Measurements from ENCODE around the gene C17orf58. TPM values are rescaled to one million over a fixed set of nuclear protein-coding genes. Genes with fewer than 3 reads are reported as not detected.

The C17orf58 gene
- total and polyA plus RNA-seq, 9 donors = 14.0 to 22.9 (median 16.0) TPM

DNA sequence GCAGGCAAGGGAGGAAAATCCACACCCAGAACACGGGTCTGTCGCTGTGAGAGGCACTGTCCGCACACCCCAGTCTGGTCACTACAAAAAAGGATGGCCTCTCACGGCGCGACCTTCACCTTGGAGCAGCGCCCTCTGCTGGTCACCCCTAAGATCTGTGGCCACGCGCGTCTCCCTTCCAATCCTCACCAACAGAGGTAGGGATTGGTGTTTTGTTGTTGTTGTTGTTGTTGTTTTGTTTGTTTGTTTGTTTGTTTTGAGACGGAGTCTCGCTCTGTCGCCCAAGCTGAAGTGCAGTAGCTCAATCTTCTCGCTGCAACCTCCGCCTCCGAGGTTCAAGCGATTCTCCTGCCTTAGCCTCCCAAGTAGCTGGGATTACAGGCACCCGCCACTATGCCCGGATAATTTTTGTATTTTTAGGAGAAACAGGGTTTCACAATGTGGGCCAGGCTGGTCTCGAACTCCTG, 15.0 kb upstream of the C17orf58 start:
- DNase-seq = peak; percentile 12
- Histone ChIP-seq H3K9me3 (replicated peaks; ENCODE audit: control insufficient read depth, low read depth, low read length) (no peaks in the 10 kb centered on the region), H3K27ac (ENCODE audit: low read length) (no peak overlapping the region), H3K36me3 (ENCODE audit: control insufficient read depth, insufficient read depth, low read length) (no peaks in the 10 kb centered on the region), H3K4me1 (ENCODE audit: control insufficient read depth, insufficient read depth, low read length) (peaks cover 3% of the 10 kb centered on the region), H3K4me3 (ENCODE audit: low read length) (no peak overlapping the region), H3K27me3 (ENCODE audit: control insufficient read depth, insufficient read depth, low read length) (no peaks in the 10 kb centered on the region)
- WGBS (ENCODE audit: insufficient coverage) = 68% methylated on average over 12 of the region's 20 CpGs

DNA sequence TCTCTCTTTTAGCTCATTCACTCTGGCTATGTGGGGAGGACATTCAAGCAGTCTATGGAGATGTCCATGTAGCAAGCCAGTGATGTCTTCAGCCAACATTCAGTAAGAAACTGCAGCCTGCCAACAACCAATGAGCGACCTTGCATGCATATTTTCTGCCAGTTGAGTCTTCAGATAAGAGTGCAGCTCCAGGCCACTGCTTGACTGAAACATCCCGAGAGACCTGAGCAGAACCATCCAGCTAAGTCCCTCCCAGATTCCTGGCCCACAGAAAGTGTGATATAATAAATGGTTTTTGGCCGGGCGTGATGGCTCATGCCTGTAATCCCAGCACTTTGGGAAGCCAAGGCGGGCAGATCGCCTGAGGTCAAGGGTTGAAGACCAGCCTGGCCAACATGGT, 10.5 kb upstream of the C17orf58 start:
- Histone ChIP-seq H3K4me3 (ENCODE audit: low read length) (no peak overlapping the region), H3K9me3 (replicated peaks; ENCODE audit: control insufficient read depth, low read depth, low read length) (no peaks in the 10 kb centered on the region), H3K27ac (ENCODE audit: low read length) (no peak overlapping the region), H3K36me3 (ENCODE audit: control insufficient read depth, insufficient read depth, low read length) (no peaks in the 10 kb centered on the region), H3K27me3 (ENCODE audit: control insufficient read depth, insufficient read depth, low read length) (no peaks in the 10 kb centered on the region), H3K4me1 (ENCODE audit: control insufficient read depth, insufficient read depth, low read length) (peaks cover 3% of the 10 kb centered on the region)
- 73% methylated on average over 2 of the region's 6 CpGs for WGBS (ENCODE audit: insufficient coverage)
- peak; percentile 70 for DNase-seq

DNA sequence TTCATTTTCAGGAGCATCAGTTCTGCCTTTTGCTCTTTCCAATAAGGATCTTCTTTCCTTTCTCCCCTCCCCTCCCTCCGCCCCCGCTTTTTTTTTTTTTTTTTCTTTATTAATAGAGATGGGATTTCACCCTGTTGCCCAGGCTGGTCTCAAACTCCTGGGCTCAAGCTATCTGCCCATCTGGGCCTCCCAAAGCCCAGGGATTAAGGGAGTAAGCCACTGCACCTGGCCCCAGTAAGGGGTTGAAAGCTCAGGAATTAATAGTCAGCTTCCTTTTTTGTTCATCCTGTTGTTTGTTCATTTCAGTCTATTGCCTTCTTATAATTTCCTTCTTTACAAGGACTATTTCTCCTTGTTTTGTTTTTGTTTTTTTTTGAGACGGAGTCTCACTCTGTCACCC, 7.9 kb upstream of the C17orf58 start:
- H3K36me3 ChIP-seq (ENCODE audit: control insufficient read depth, insufficient read depth, low read length) = no peaks in the 10 kb centered on the region
- H3K27me3 ChIP-seq (ENCODE audit: control insufficient read depth, insufficient read depth, low read length) = no peaks in the 10 kb centered on the region
- WGBS (ENCODE audit: insufficient coverage) = 100% methylated on average over 1 of the region's 3 CpGs

DNA sequence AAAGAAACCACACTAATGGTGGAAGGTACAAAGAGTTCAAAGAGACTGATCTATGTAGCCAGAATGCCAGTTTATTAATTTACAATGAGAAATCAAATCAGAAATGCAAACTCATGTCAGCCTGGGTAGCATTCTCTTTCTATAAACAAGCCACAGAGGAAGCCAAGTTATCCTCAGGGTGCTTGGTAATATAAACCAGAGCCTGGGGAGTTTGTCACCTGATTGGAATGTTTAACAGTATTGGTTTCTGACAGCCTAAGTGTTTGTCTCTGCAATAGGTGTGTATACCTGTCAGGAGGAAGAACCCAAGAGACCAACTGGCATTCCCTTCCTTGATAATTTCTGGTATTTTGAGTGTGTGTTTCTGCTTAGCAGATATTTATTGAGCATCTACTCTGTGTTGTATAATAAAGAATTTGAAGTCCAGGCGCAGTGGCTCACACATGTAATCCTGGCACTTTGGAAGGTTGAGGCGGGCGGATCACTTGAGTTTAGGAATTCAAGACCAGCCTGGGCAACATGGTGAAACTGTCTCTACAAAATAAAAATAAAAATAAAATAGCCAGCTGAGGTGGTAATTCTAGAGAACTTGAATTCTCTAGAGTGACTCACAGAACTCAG, 3.1 kb upstream of the C17orf58 start:
- Histone ChIP-seq H3K4me1 (ENCODE audit: control insufficient read depth, insufficient read depth, low read length) (peaks cover 15% of the 10 kb centered on the region), H3K27ac (ENCODE audit: low read length) (no peak overlapping the region), H3K9me3 (replicated peaks; ENCODE audit: control insufficient read depth, low read depth, low read length) (no peaks in the 10 kb centered on the region), H3K36me3 (ENCODE audit: control insufficient read depth, insufficient read depth, low read length) (no peaks in the 10 kb centered on the region), H3K4me3 (ENCODE audit: low read length) (no peak overlapping the region), H3K27me3 (ENCODE audit: control insufficient read depth, insufficient read depth, low read length) (no peaks in the 10 kb centered on the region)
- WGBS (ENCODE audit: insufficient coverage) = no CpG with 5 or more reads among the region's 3 CpGs
- no peak for DNase-seq

More for the DNA sequence above, 7.9 kb upstream of the C17orf58 start:
- H3K4me3 ChIP-seq (ENCODE audit: low read length) = no peak overlapping the region
- H3K27ac ChIP-seq (ENCODE audit: low read length) = no peak overlapping the region
- DNase-seq = no peak
- no peaks in the 10 kb centered on the region for H3K9me3 ChIP-seq (replicated peaks; ENCODE audit: control insufficient read depth, low read depth, low read length)
- H3K4me1 ChIP-seq (ENCODE audit: control insufficient read depth, insufficient read depth, low read length) = peaks cover 3% of the 10 kb centered on the region

DNA sequence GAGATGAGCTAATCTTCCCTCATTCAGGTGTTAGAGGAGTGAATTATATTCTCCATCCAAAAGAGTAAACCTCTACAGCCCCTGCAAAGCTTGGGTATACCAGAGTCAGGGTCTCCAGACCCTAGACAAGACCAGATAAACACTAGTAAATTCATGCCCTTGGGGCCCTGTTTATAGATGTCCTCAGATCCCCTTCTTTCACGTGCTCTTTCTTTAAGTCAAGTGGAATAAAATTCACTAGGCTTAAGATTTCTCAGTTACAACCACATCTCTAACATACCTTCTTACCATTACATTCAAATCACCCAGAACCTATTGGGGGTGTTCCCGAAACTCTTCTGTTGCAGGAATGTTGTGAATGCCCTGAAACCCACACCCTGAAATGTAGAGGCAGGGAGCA, 2.2 kb upstream of the C17orf58 start:
- H3K36me3 ChIP-seq (ENCODE audit: control insufficient read depth, insufficient read depth, low read length) = no peaks in the 10 kb centered on the region
- H3K9me3 ChIP-seq (replicated peaks; ENCODE audit: control insufficient read depth, low read depth, low read length) = no peaks in the 10 kb centered on the region
- H3K27ac ChIP-seq (ENCODE audit: low read length) = no peak overlapping the region
- no peak for DNase-seq
- no peak overlapping the region for H3K4me3 ChIP-seq (ENCODE audit: low read length)
- H3K27me3 ChIP-seq (ENCODE audit: control insufficient read depth, insufficient read depth, low read length) = no peaks in the 10 kb centered on the region
- H3K4me1 ChIP-seq (ENCODE audit: control insufficient read depth, insufficient read depth, low read length) = peaks cover 17% of the 10 kb centered on the region
- WGBS (ENCODE audit: insufficient coverage) = no CpG with 5 or more reads among the region's 2 CpGs

DNA sequence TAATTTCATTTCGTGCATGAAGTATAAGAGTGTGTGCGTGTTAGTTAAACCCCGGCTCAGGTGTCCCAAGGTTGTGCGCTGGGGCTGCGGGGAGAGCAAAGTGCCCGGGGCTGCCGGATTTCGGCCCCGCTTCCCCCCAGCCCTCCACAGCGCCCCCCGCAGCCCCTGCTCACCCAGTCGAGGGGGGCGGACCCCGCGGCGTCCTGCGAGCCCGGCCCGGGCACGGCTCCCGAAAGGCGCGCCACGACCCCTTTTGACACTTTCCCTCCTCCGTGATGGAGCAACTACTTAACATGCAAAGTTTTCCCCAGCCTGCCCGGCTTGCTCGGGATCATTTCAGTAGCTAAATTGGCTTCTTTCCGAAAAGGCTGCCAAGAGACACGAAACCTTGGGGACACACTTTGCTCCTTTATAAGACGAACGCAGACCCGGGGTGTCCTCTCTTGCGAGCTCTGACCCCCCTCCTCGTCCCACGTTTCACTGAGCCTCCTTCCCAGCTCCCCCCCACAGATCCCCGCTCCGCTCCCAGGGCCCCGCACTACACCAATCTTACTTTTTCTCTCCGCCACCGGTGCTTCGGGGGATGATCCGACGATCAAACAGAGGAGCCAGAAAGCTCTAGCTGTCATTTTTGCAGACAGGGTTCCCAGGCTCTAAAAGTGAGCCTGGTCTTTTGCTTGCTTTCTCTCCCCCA, 552 bp downstream of the C17orf58 start:
- Histone ChIP-seq H3K9me3 (replicated peaks; ENCODE audit: control insufficient read depth, low read depth, low read length) (no peaks in the 10 kb centered on the region), H3K27me3 (ENCODE audit: control insufficient read depth, insufficient read depth, low read length) (no peaks in the 10 kb centered on the region), H3K36me3 (ENCODE audit: control insufficient read depth, insufficient read depth, low read length) (peaks cover 7% of the 10 kb centered on the region), H3K4me1 (ENCODE audit: control insufficient read depth, insufficient read depth, low read length) (peaks cover 22% of the 10 kb centered on the region), H3K4me3 (ENCODE audit: low read length) (peak overlapping the region; percentile 62), H3K27ac (ENCODE audit: low read length) (peak overlapping the region; percentile 98)
- WGBS (ENCODE audit: insufficient coverage) = 0% methylated on average over 40 of the region's 43 CpGs
- DNase-seq = peak; percentile 53

DNA sequence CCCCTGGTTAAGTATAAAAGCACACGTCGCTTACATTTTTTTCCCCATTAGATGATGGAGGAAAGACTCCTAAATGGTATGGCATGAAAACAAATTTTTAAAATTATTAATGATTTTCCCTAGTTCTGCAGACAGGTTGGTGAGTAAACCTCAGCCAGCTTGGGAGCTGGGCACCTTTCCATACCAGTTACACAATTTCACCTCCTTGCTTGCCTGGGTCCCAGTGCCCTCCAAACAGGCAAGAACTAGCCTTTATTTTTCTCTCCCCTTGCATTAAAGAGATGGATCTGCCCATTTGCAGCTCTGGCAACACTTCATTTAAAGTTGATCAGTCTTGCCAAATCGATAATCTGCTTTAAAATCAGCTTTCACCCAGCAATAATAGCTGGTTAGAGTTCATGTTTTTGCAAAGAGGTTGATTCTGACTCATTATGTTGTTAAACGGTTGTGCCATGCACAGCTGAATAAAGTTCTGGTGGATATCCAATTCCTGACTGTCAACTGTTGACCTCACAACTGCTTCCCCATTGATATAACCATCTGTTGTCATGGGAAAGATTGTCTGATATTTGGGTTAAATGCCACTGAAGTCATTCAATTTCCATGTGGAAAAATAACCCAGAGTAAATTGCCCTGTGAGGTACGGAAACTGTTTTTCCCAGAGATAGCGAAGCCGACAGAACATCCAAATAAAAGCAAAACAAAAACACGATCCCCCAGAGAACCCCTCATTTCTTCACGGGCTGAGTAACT, 1.3 kb downstream of the C17orf58 start:
- no peaks in the 10 kb centered on the region for H3K27me3 ChIP-seq (ENCODE audit: control insufficient read depth, insufficient read depth, low read length)
- peak; percentile 81 for DNase-seq
- H3K4me1 ChIP-seq (ENCODE audit: control insufficient read depth, insufficient read depth, low read length) = peaks cover 22% of the 10 kb centered on the region
- H3K27ac ChIP-seq (ENCODE audit: low read length) = peak overlapping the region; percentile 98
- H3K36me3 ChIP-seq (ENCODE audit: control insufficient read depth, insufficient read depth, low read length) = peaks cover 7% of the 10 kb centered on the region
- H3K9me3 ChIP-seq (replicated peaks; ENCODE audit: control insufficient read depth, low read depth, low read length) = no peaks in the 10 kb centered on the region
- WGBS (ENCODE audit: insufficient coverage) = no CpG with 5 or more reads among the region's 9 CpGs
- peak overlapping the region; percentile 62 for H3K4me3 ChIP-seq (ENCODE audit: low read length)

DNA sequence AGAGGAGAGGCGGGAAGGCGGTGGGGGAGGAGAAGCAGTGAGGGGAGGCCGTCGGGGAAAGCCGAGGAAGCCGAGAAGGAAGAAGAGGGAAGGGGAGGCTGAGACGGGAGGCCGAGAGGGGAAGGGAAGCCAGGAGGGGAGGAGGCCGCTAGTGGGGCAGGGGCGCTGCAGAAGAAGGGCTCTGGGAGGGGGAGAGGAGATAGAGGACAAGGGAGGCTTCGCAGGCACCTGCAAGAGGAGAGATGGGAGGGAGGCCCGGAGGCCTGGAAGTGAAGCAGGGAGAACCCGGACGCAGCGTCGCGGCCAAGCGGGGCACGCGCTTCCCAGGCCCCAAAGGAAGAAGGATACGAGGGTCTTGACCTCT, 2.3 kb downstream of the C17orf58 start:
- H3K4me1 ChIP-seq (ENCODE audit: control insufficient read depth, insufficient read depth, low read length) = peaks cover 22% of the 10 kb centered on the region
- H3K4me3 ChIP-seq (ENCODE audit: low read length) = peak overlapping the region; percentile 84
- peaks cover 7% of the 10 kb centered on the region for H3K36me3 ChIP-seq (ENCODE audit: control insufficient read depth, insufficient read depth, low read length)
- H3K27ac ChIP-seq (ENCODE audit: low read length) = peak overlapping the region; percentile 98
- no peaks in the 10 kb centered on the region for H3K27me3 ChIP-seq (ENCODE audit: control insufficient read depth, insufficient read depth, low read length)
- WGBS (ENCODE audit: insufficient coverage) = 3% methylated on average over 12 of the region's 21 CpGs
- no peaks in the 10 kb centered on the region for H3K9me3 ChIP-seq (replicated peaks; ENCODE audit: control insufficient read depth, low read depth, low read length)
- no peak for DNase-seq

DNA sequence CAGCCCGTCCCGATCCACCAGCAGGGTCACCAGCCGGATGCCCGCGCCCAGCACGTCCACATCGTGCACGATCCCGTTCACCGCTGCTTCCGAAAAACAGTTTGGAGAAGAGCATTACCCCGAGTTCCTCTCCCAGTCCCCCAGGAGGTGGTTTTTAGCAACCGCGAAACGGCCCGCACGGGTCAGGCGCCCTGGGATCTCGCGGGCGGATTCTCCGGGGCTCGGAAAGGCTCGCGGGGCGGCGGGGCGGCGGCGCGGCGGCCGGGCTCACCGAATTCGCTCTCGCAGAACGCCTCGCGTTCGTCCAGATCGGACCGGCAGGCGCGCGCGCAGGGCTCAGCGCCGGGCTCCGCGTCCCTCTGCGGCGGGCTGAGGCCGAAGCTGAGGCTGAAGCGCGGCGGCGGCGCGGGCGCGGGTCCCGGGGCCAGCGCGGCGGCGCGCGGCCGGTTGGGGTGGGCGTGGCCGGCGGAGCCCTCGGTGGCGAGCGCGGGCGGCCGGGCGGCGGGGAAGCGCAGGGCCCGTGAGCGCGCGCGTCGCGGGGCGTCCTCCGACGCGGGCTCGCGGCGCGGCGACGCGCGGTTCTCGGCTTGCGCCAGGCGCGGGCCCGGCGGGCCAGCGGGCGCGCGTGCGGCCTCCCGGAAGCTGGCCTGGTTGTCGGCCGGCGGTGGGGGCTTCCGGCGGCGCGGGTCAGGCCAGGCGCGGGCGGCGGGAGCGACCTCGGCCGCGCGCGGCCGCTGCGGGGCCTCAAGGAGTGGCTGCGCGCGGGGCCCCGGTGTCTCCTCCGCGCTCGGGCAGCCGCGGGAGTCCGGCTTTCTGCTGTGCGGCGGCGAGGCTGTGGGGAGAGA, 2.9 kb downstream of the C17orf58 start:
- Histone ChIP-seq H3K27ac (ENCODE audit: low read length) (peak overlapping the region; percentile 98), H3K36me3 (ENCODE audit: control insufficient read depth, insufficient read depth, low read length) (peaks cover 7% of the 10 kb centered on the region), H3K4me1 (ENCODE audit: control insufficient read depth, insufficient read depth, low read length) (peaks cover 22% of the 10 kb centered on the region), H3K4me3 (ENCODE audit: low read length) (peak overlapping the region; percentile 84), H3K9me3 (replicated peaks; ENCODE audit: control insufficient read depth, low read depth, low read length) (no peaks in the 10 kb centered on the region), H3K27me3 (ENCODE audit: control insufficient read depth, insufficient read depth, low read length) (no peaks in the 10 kb centered on the region)
- 1% methylated on average over 142 of the region's 144 CpGs for whole genome bisulfite sequencing (ENCODE audit: insufficient coverage)
- DNase-seq = peak; percentile 95
